Trophoblast cell (in vitro differentiated cells and primary cell): ENCODE data around the gene VILL.
"Not testable (repeated sequence)": the region's sequence is repeated elsewhere in the genome, so short reads cannot be mapped to it uniquely, and the experiment has no call there.

Experiments
- DNase-seq, 2 donors: peaks; one replicate each; pipeline ENCODE4 v3.0.0-alpha.2; 2016
- H2AFZ ChIP-seq: 2 replicates; pipeline ENCODE4 v1.6.1; 2013; ENCODE audit warnings: low read length, moderate library complexity, mild to moderate bottlenecking; ENCODE audit not compliant: insufficient read depth, poor library complexity
- H2AK5ac ChIP-seq: 2 replicates; pipeline ENCODE4 v1.6.1; 2013; ENCODE audit warnings: mild to moderate bottlenecking, low read length
- H2BK120ac ChIP-seq: 2 replicates; pipeline ENCODE4 v1.6.1; 2013; ENCODE audit warnings: low read length, mild to moderate bottlenecking, moderate library complexity; ENCODE audit not compliant: insufficient read depth, poor library complexity
- H2BK12ac ChIP-seq: 2 replicates; pipeline ENCODE4 v1.6.1; 2013; ENCODE audit warnings: mild to moderate bottlenecking, low read length, moderate library complexity
- H2BK5ac ChIP-seq: 2 replicates; pipeline ENCODE4 v1.6.1; 2013; ENCODE audit warnings: low read length, low read depth, moderate library complexity, mild to moderate bottlenecking; ENCODE audit not compliant: poor library complexity
- H3K14ac ChIP-seq: 2 replicates; pipeline ENCODE4 v1.6.1; 2013; ENCODE audit warnings: mild to moderate bottlenecking, low read length
- H3K18ac ChIP-seq: 2 replicates; pipeline ENCODE4 v1.6.1; 2013; ENCODE audit warnings: mild to moderate bottlenecking, low read length
- H3K23ac ChIP-seq: 2 replicates; pipeline ENCODE4 v1.6.1; 2013; ENCODE audit warnings: low read length
- H3K27ac ChIP-seq: 2 replicates; pipeline ENCODE4 v1.5.1; 2013; ENCODE audit warnings: low read depth, mild to moderate bottlenecking, inconsistent platforms, low read length, moderate library complexity
- H3K27me3 ChIP-seq: 2 replicates; pipeline ENCODE4 v1.6.1; 2013; ENCODE audit warnings: inconsistent platforms, mild to moderate bottlenecking, low read length, moderate library complexity; ENCODE audit not compliant: insufficient read depth
- H3K36me3 ChIP-seq, 2 experiments: 1 replicate in 1 of 2; 2 replicates in 1 of 2; pipeline ENCODE4 v1.6.1; 2013; ENCODE audit warnings: low read length in 2 of 2, mild to moderate bottlenecking in 2 of 2, moderate library complexity in 1 of 2; ENCODE audit not compliant: insufficient read depth in 2 of 2, control insufficient read depth in 1 of 2
- H3K4ac ChIP-seq: 2 replicates; pipeline ENCODE4 v1.6.1; 2013; ENCODE audit warnings: low read depth, mild to moderate bottlenecking, low read length, moderate library complexity
- H3K4me1 ChIP-seq, 2 experiments: 1 replicate in 1 of 2; 2 replicates in 1 of 2; pipeline ENCODE4 v1.6.1; 2013; ENCODE audit warnings: low read length in 2 of 2, mild to moderate bottlenecking in 2 of 2, moderate library complexity in 1 of 2; ENCODE audit not compliant: insufficient read depth in 2 of 2, control insufficient read depth in 1 of 2
- H3K4me2 ChIP-seq: 2 replicates; pipeline ENCODE4 v1.6.1; 2013; ENCODE audit warnings: inconsistent platforms, mild to moderate bottlenecking, low read length, moderate library complexity
- H3K4me3 ChIP-seq: 2 replicates; pipeline ENCODE4 v1.5.1; 2013; ENCODE audit warnings: mild to moderate bottlenecking, low read depth, low read length, inconsistent platforms
- H3K79me1 ChIP-seq: one replicate; pipeline ENCODE4 v1.6.1; 2013; ENCODE audit warnings: low read length
- H3K79me2 ChIP-seq: 2 replicates; pipeline ENCODE4 v1.6.1; 2013; ENCODE audit warnings: low read length, mild to moderate bottlenecking; ENCODE audit not compliant: control insufficient read depth, insufficient read depth, poor library complexity
- H3K9ac ChIP-seq: 2 replicates; pipeline ENCODE4 v1.6.1; 2013; ENCODE audit warnings: mild to moderate bottlenecking, low read length
- H3K9me3 ChIP-seq: 2 replicates; pipeline ENCODE4 v1.6.1; 2013; ENCODE audit warnings: low read depth, mild to moderate bottlenecking, control low read depth, inconsistent platforms, low read length; ENCODE audit not compliant: insufficient read depth
- H4K12ac ChIP-seq: 2 replicates; pipeline ENCODE4 v1.6.1; 2013; ENCODE audit warnings: low read depth, mild to moderate bottlenecking, low read length, moderate library complexity
- H4K8ac ChIP-seq: 2 replicates; pipeline ENCODE4 v1.6.1; 2013; ENCODE audit warnings: low read depth, mild to moderate bottlenecking, low read length, moderate library complexity
- H4K91ac ChIP-seq: one replicate; pipeline ENCODE4 v1.6.1; 2013; ENCODE audit warnings: low read depth, mild to moderate bottlenecking, low read length, moderate library complexity
- WGBS: extraction: QIAGEN DNeasy Blood & Tissue Kit; methylation state at CpG from one replicate; pipeline ENCODE4 v1.1.7; 2013; ENCODE audit warnings: missing lambda C conversion rate; ENCODE audit not compliant: insufficient read length, insufficient coverage; ENCODE audit errors: extremely low coverage; 5-methylcytosine and 5-hydroxymethylcytosine counted together

VILL gene

DNA sequence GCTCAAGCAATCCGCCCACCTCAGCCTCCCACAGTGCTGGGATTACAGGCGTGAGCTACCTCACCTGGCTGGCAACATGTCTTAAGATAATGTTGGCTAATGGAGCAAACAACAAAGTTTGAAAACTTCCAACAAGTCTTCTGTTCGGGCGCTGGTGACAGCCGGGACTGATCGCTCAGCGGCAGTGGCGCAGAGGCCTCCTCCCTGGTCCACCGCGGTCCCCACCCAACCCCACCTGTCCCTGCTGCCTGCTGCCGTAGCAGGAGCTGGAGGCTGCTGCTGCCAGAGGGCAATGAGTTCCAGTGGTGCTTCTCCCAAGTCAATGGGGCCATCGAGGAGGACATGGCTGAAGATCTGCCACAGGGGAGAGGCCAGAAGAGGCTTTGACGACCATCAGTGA is 60.5 kb downstream of the VILL start:
- Histone ChIP-seq H3K79me1 (no peaks in the 10 kb centered on the region), H3K4ac (no peak overlapping the region), H2AFZ (no peak overlapping the region), H3K4me1 (no peaks in the 10 kb centered on the region), H4K12ac (no peak overlapping the region), H3K4me2 (no peak overlapping the region), H2BK120ac (no peak overlapping the region), H2BK5ac (no peak overlapping the region), H2BK12ac (no peak overlapping the region), H3K4me3 (no peak overlapping the region), H3K36me3 (no peaks in the 10 kb centered on the region), H3K9me3 (peaks cover 10% of the 10 kb centered on the region), H3K23ac (no peak overlapping the region), H3K79me2 (no peaks in the 10 kb centered on the region), H4K8ac (no peak overlapping the region), H4K91ac (no peak overlapping the region), H2AK5ac (no peak overlapping the region), H3K27me3 (peaks cover 2% of the 10 kb centered on the region), H3K14ac (no peak overlapping the region), H3K18ac (no peak overlapping the region), H3K9ac (no peak overlapping the region), H3K27ac (no peak overlapping the region)
- no peak for DNase-seq
- WGBS = no CpG with 5 or more reads among the region's 13 CpGs

- H3K23ac ChIP-seq, H3K4me3 ChIP-seq, H4K91ac ChIP-seq, H2BK12ac ChIP-seq, H3K4ac ChIP-seq, H3K79me2 ChIP-seq, H2BK120ac ChIP-seq, H3K18ac ChIP-seq, H4K8ac ChIP-seq, H3K36me3 ChIP-seq, H3K4me2 ChIP-seq, DNase-seq, H3K14ac ChIP-seq, H3K27me3 ChIP-seq, H2BK5ac ChIP-seq, H3K9ac ChIP-seq, H3K4me1 ChIP-seq, H3K27ac ChIP-seq, H2AFZ ChIP-seq, H2AK5ac ChIP-seq, H3K79me1 ChIP-seq, H4K12ac ChIP-seq: not testable (repeated sequence)
- no CpG with 5 or more reads among the region's 32 CpGs for WGBS
- H3K9me3 ChIP-seq = peaks cover 10% of the 10 kb centered on the region
Measured at GRCh38 chr3:38053286-38053685, 62.7 kb downstream of the VILL start.

- not testable (repeated sequence) for H3K4me1 ChIP-seq, H3K79me1 ChIP-seq, H3K4me2 ChIP-seq, H3K27ac ChIP-seq, H4K8ac ChIP-seq, H2AFZ ChIP-seq, H2BK120ac ChIP-seq, H3K18ac ChIP-seq, H3K4ac ChIP-seq, H4K91ac ChIP-seq, H3K14ac ChIP-seq, H3K79me2 ChIP-seq, H4K12ac ChIP-seq, H3K4me3 ChIP-seq, H2BK12ac ChIP-seq, H3K36me3 ChIP-seq, H2BK5ac ChIP-seq, H2AK5ac ChIP-seq, H3K27me3 ChIP-seq, H3K9ac ChIP-seq, H3K23ac ChIP-seq
- WGBS = no CpG with 5 or more reads among the region's 9 CpGs
- H3K9me3 ChIP-seq = peaks cover 10% of the 10 kb centered on the region
- DNase-seq = peak; percentile 90 to 93
Measured at GRCh38 chr3:38053813-38054498, 63.4 kb downstream of the VILL start.

- H3K9ac ChIP-seq = no peak overlapping the region
- H2AK5ac ChIP-seq = no peak overlapping the region
- no peak overlapping the region for H2BK12ac ChIP-seq
- no peak overlapping the region for H2AFZ ChIP-seq
- no peak overlapping the region for H2BK5ac ChIP-seq
- no peaks in the 10 kb centered on the region for H3K27me3 ChIP-seq
- no peak overlapping the region for H4K12ac ChIP-seq
- no peak overlapping the region for H3K4me3 ChIP-seq
- no peak overlapping the region for H3K27ac ChIP-seq
- H3K36me3 ChIP-seq = no peaks in the 10 kb centered on the region
- no peak overlapping the region for H3K4me2 ChIP-seq
- no peak overlapping the region for H3K4ac ChIP-seq
- no peak for DNase-seq
- no peak overlapping the region for H4K8ac ChIP-seq
- no peaks in the 10 kb centered on the region for H3K79me2 ChIP-seq
- peaks cover 10% of the 10 kb centered on the region for H3K9me3 ChIP-seq
- H4K91ac ChIP-seq = no peak overlapping the region
- no peaks in the 10 kb centered on the region for H3K4me1 ChIP-seq
- no peak overlapping the region for H3K14ac ChIP-seq
- H2BK120ac ChIP-seq = no peak overlapping the region
- no peak overlapping the region for H3K18ac ChIP-seq
- H3K79me1 ChIP-seq = no peaks in the 10 kb centered on the region
- H3K23ac ChIP-seq = no peak overlapping the region
- WGBS = no CpG with 5 or more reads among the region's 3 CpGs
Measured at GRCh38 chr3:38054499-38055001, 64.0 kb downstream of the VILL start.
